K562 (cell line): Measurements from ENCODE around the gene HOXB6. TPM values are rescaled to one million over a fixed set of nuclear protein-coding genes. Genes with fewer than 3 reads are reported as not detected.

Experiments
- CXXC5 ChIP-seq: fragments of 250-450 bp; sonication (Bioruptor Pico); IDR thresholded peaks from 2 replicates; pipeline ENCODE4 v1.8.0; 2022; ENCODE audit warnings: inconsistent platforms, mild to moderate bottlenecking, moderate library complexity
- DLX4 ChIP-seq: fragments of 250-450 bp; sonication (Bioruptor Pico); IDR thresholded peaks from 2 replicates; pipeline ENCODE4 v1.6.1; 2021; ENCODE audit warnings: mild to moderate bottlenecking
- GMEB1 ChIP-seq: fragments of 250-450 bp; sonication (Bioruptor Pico); IDR thresholded peaks from 2 replicates; pipeline ENCODE4 v1.4.0; 2020; ENCODE audit warnings: mild to moderate bottlenecking
- HDAC3 ChIP-seq: fragments of 450-650 bp; IDR thresholded peaks from 2 replicates; pipeline ENCODE4 v1.6.1; 2018; ENCODE audit warnings: borderline replicate concordance, mild to moderate bottlenecking, moderate library complexity; ENCODE audit not compliant: partially characterized antibody
- HNRNPH1 ChIP-seq: fragments of 200-400 bp; formaldehyde crosslinking; optimal IDR thresholded peaks from 2 replicates; pipeline ENCODE3; 2017; ENCODE audit warnings: low read depth, mild to moderate bottlenecking, low read length, moderate library complexity
- LCOR ChIP-seq: sonication (generic); formaldehyde crosslinking; IDR thresholded peaks from 2 replicates; pipeline ENCODE4 v1.8.0; 2022; ENCODE audit warnings: mild to moderate bottlenecking, missing genetic modification reagents
- LEF1 ChIP-seq: fragments of 450-650 bp; IDR thresholded peaks from 2 replicates; pipeline ENCODE4 v1.6.1; 2016; ENCODE audit warnings: mild to moderate bottlenecking
- MCM5 ChIP-seq: fragments of 450-650 bp; IDR thresholded peaks from 2 replicates; pipeline ENCODE4 v1.6.1; 2016; ENCODE audit warnings: low read depth
- MEIS2 ChIP-seq: fragments of 450-650 bp; IDR thresholded peaks from 2 replicates; pipeline ENCODE4 v1.6.1; 2014; ENCODE audit warnings: mild to moderate bottlenecking; ENCODE audit not compliant: partially characterized antibody
- NCOA1 ChIP-seq: fragments of 450-650 bp; IDR thresholded peaks from 2 replicates; pipeline ENCODE4 v1.6.1; 2016; ENCODE audit warnings: low read depth
- NR4A1 ChIP-seq, 2 experiments: fragments of 250-450 bp in 1 of 2; fragments of 450-650 bp in 1 of 2; sonication (Bioruptor Pico) in 1 of 2; IDR thresholded peaks; 2 replicates each; pipeline versions ENCODE4 v1.4.0 to v1.6.1; 2016 to 2020; ENCODE audit warnings: mild to moderate bottlenecking in 2 of 2, missing compliant biosample characterization in 1 of 2, missing genetic modification characterization in 1 of 2, moderate library complexity in 1 of 2
- PHF20 ChIP-seq: fragments of 450-650 bp; IDR thresholded peaks from 2 replicates; pipeline ENCODE4 v1.6.1; 2018; ENCODE audit not compliant: partially characterized antibody
- TSC22D4 ChIP-seq: fragments of 450-650 bp; IDR thresholded peaks from 2 replicates; pipeline ENCODE4 v1.6.1; 2016; ENCODE audit warnings: missing genetic modification characterization, missing biosample characterization, control low read depth
- ZNF143 ChIP-seq: sonication (generic); formaldehyde crosslinking; IDR thresholded peaks from 2 replicates; pipeline ENCODE4 v1.9.0; 2022; ENCODE audit warnings: mild to moderate bottlenecking, missing genetic modification reagents
- ZNF277 ChIP-seq: fragments of 250-450 bp; sonication (Bioruptor Pico); IDR thresholded peaks from 2 replicates; pipeline ENCODE4 v1.8.0; 2022; ENCODE audit warnings: inconsistent platforms, mild to moderate bottlenecking, moderate library complexity, borderline replicate concordance
- ZNF584 ChIP-seq: fragments of 200-800 bp; sonication (Bioruptor generic); IDR thresholded peaks from 2 replicates; pipeline ENCODE4 v1.6.1; 2016; ENCODE audit warnings: low read depth, mild to moderate bottlenecking, missing genetic modification characterization, missing compliant biosample characterization
- ZNF644 ChIP-seq: fragments of 200-800 bp; sonication (Bioruptor generic); IDR thresholded peaks from 2 replicates; pipeline ENCODE4 v1.6.1; 2016; ENCODE audit warnings: low read depth, missing genetic modification characterization, missing compliant biosample characterization
- polyA plus RNA-seq, 8 experiments: library from polyadenylated mRNA; depleted of rRNA in 4 of 8; stranded (reverse) in 5 of 8; unstranded in 3 of 8; fragments of >200 nt; fragmentation: Nextera tagmentation in 2 of 8; fragmentation: Illumina TruSeq in 1 of 8; extraction: Ambion mirVana in 2 of 8; extraction: Trizol in 1 of 8; gene quantifications; 2 replicates each; pipeline versions ENCODE4 v1.2.1 to v1.2.3, GENCODE V29; 2011 to 2014; ENCODE audit warnings: inconsistent platforms in 1 of 8, missing spikeins in 1 of 8
- total RNA-seq, 7 experiments: library from RNA; depleted of rRNA in 6 of 7; stranded (reverse); fragments of >200 nt in 6 of 7; fragmentation: Illumina TruSeq in 2 of 7; extraction: Trizol in 2 of 7; gene quantifications; 2 replicates each; pipeline versions ENCODE4 v1.2.1 to v1.2.3, GENCODE V29; 2011 to 2021; ENCODE audit warnings: low replicate concordance in 1 of 7
- TF ChIP-seq, protein P1 (sequence below): fragments of 250-450 bp; sonication (Bioruptor Pico); IDR thresholded peaks from 2 replicates; pipeline ENCODE4 v1.8.0; 2021; ENCODE audit warnings: moderate library complexity, mild to moderate bottlenecking, inconsistent platforms
- TF ChIP-seq, protein P2 (sequence below), 3 experiments: fragments of 200-800 bp in 1 of 3; fragments of 250-450 bp in 1 of 3; fragments of 450-650 bp in 1 of 3; sonication (Bioruptor Pico) in 1 of 3; sonication (Bioruptor generic) in 1 of 3; formaldehyde crosslinking in 1 of 3; IDR thresholded peaks; 2 replicates each; pipeline versions ENCODE4 v1.6.1 to v1.8.0; 2016 to 2022; ENCODE audit warnings: mild to moderate bottlenecking in 2 of 3, missing genetic modification characterization in 2 of 3, missing compliant biosample characterization in 1 of 3, moderate library complexity in 1 of 3

The HOXB6 gene
- total and polyA plus RNA-seq, 9 of the 15 experiments (the other 6 are each of a cell fraction or from before 2014, with no cell fraction given) = 1.2 to 14.8 (median 4.9) TPM

DNA sequence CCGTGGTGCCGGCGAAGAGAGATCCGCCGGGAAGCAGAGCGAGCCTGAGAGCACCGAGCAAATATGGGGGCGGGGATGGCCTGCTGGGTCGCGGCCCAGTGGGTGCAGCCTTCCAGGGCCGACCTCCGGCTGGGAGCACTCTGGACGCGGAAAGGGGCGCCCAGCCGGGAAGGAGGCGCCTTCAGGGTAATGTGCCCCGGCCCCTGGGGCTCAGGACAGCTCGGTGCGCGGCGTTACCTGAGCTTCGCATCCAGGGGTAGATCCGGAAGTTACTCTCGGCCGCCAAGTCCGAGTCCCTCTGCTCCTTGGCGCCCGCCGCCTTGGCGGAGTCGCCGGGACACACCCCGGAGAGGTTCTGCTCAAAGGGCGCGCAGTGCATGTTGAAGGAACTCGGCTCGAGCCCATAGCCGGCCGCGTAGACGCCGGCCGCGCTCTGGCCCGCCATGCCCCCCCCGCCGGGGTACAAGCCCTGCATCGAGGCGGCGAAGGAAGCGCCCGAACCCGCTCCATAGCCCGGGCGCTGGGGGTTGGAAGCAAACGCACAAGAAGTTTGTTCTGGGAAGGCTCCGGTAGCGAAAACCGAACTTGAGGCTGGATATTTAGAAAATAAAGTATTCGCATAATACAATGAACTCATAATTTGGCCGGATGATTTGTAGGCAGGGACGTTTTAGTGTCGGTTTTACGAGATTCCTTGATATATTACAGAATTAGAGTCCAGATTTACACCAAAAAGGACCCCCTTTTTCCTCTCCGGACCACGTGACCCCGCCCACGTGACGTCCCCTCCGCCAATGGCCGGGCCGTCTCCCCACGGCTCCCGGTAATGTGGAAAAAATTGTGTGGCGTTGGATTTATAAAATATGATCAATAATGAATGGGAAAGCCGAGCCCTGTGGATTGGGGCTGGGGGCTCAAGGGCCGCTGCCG is 5.8 kb upstream of the HOXB6 start, which contains the start of gene HOXB7 (continued):
- TF ChIP-seq DLX4 (CRISPR knock-in tag) (no peak), TSC22D4 (no peak), MEIS2 (no peak), NCOA1 (no peak), ZNF143 (no peak), LCOR (CRISPR knock-in tag) (no peak; the same call in 1 of the 2 replicates), MCM5 (no peak), NR4A1 (CRISPR knock-in tag; IDR thresholded peaks at IDR 0.05) (no peak), NR4A1 (tag; IDR thresholded peaks at IDR 0.05) (no peak), ZNF277 (no peak), PHF20 (no peak), ZNF584 (CRISPR knock-in tag) (no peak), HNRNPH1 (no peak), HDAC3 (no peak), ZNF644 (tag) (no peak), GMEB1 (CRISPR knock-in tag) (no peak), CXXC5 (peak; percentile 57), LEF1 (no peak)
- TF ChIP-seq, protein P1, sequence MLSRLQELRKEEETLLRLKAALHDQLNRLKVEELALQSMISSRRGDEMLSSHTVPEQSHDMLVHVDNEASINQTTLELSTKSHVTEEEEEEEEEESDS (CRISPR knock-in tag) = no peak
- TF ChIP-seq, protein P2, sequence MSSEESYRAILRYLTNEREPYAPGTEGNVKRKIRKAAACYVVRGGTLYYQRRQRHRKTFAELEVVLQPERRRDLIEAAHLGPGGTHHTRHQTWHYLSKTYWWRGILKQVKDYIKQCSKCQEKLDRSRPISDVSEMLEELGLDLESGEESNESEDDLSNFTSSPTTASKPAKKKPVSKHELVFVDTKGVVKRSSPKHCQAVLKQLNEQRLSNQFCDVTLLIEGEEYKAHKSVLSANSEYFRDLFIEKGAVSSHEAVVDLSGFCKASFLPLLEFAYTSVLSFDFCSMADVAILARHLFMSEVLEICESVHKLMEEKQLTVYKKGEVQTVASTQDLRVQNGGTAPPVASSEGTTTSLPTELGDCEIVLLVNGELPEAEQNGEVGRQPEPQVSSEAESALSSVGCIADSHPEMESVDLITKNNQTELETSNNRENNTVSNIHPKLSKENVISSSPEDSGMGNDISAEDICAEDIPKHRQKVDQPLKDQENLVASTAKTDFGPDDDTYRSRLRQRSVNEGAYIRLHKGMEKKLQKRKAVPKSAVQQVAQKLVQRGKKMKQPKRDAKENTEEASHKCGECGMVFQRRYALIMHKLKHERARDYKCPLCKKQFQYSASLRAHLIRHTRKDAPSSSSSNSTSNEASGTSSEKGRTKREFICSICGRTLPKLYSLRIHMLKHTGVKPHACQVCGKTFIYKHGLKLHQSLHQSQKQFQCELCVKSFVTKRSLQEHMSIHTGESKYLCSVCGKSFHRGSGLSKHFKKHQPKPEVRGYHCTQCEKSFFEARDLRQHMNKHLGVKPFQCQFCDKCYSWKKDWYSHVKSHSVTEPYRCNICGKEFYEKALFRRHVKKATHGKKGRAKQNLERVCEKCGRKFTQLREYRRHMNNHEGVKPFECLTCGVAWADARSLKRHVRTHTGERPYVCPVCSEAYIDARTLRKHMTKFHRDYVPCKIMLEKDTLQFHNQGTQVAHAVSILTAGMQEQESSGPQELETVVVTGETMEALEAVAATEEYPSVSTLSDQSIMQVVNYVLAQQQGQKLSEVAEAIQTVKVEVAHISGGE (CRISPR knock-in tag; IDR thresholded peaks at IDR 0.05) = peak in 1 of 3 experiments; percentile 60; a peak in 1 of 6 replicates
